Upper lobe of right lung (tissue), 1 donor: ENCODE data around the gene GPS1. TPM values are rescaled to one million over a fixed set of nuclear protein-coding genes. Genes with fewer than 3 reads are reported as not detected.

Experiments
- ATAC-seq: fragments of 200-7000 bp; cut with Tn5 transposase; one replicate; pipeline ENCODE4 v1.9.1; 2020; ENCODE audit warnings: mild to moderate bottlenecking, moderate library complexity
- DNase-seq: peaks from one replicate; pipeline ENCODE4 v3.0.0-alpha.2; 2020
- H3K27ac ChIP-seq: fragments of 200-600 bp; one replicate; pipeline ENCODE4 v1.8.0; 2022
- H3K27me3 ChIP-seq: fragments of 200-600 bp; one replicate; pipeline ENCODE4 v1.8.0; 2022; ENCODE audit warnings: mild to moderate bottlenecking
- H3K36me3 ChIP-seq: fragments of 200-600 bp; one replicate; pipeline ENCODE4 v1.8.0; 2022
- H3K4me1 ChIP-seq: fragments of 200-600 bp; one replicate; pipeline ENCODE4 v1.8.0; 2022
- H3K4me3 ChIP-seq: fragments of 200-600 bp; one replicate; pipeline ENCODE4 v1.8.0; 2022; ENCODE audit warnings: mild to moderate bottlenecking
- H3K9me3 ChIP-seq: fragments of 200-600 bp; one replicate; pipeline ENCODE4 v1.8.0; 2022
- CTCF ChIP-seq: fragments of 200-600 bp; IDR thresholded peaks from one replicate; pipeline ENCODE4 v1.8.0; 2022; ENCODE audit warnings: antibody characterized with exemption
- intact Hi-C: fragments of 100-400 bp; cut with DNase I; formaldehyde crosslinking; loops from one replicate; pipeline ENCODE4 v1.11.0; 2022
- total RNA-seq: library from RNA; stranded (reverse); fragmentation: NEBNext Ultra II Directional; extraction: Animal tissue kit (Norgen Biotek cat#: 25700); gene quantifications from one replicate; pipeline ENCODE4 v1.2.1, GENCODE V29; 2021
- donor health status: DM: no; HTN: yes; CAD: no; lungs with severe emphysema.

The GPS1 gene
- total RNA-seq, 1 donor from 2014 or later: 78.0 TPM

DNA sequence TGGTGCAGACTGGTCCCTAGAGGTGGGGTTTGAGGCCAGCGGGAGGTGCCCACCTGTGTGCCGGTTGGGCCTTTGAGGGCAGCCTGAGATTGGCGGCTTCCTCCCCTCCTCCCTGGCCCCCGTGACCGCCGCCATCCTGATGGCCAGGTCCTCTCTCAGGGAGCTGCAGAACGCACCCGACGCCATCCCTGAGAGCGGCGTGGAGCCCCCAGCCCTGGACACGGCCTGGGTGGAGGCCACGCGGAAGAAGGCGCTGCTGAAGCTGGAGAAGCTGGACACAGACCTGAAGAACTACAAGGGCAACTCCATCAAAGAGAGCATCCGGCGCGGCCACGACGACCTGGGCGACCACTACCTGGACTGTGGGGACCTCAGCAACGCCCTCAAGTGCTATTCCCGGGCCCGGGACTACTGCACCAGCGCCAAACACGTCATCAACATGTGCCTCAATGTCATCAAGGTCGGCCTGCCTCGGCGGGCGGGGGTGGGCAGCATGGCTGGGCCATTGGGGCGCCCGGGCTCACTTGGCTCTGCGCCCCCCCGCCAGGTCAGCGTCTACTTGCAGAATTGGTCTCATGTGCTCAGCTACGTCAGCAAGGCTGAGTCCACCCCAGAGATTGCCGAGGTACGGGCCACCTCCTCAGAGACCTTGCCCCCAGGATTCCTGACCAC is 2.8 kb downstream of the GPS1 start:
- H3K27me3 ChIP-seq: no peaks in the 10 kb centered on the region
- H3K4me1 ChIP-seq: peaks cover 20% of the 10 kb centered on the region
- no peaks in the 10 kb centered on the region for H3K9me3 ChIP-seq
- peaks cover 47% of the 10 kb centered on the region for H3K36me3 ChIP-seq
- intact Hi-C loops: no loop called here
- ATAC-seq (no peak), DNase-seq (no peak)
- no peak overlapping the region for H3K4me3 ChIP-seq
- TF ChIP-seq CTCF: no peak
- H3K27ac ChIP-seq: no peak overlapping the region

GRCh38 chr17:82055023-82055964 is 3.6 kb downstream of the GPS1 start:
- Histone ChIP-seq H3K4me3 (no peak overlapping the region), H3K9me3 (no peaks in the 10 kb centered on the region), H3K4me1 (peaks cover 16% of the 10 kb centered on the region), H3K27me3 (no peaks in the 10 kb centered on the region), H3K36me3 (peaks cover 51% of the 10 kb centered on the region), H3K27ac (no peak overlapping the region)
- DNase-seq: no peak
- intact Hi-C loops: no loop called here
- no peak for TF ChIP-seq CTCF
- ATAC-seq: no peak

DNA sequence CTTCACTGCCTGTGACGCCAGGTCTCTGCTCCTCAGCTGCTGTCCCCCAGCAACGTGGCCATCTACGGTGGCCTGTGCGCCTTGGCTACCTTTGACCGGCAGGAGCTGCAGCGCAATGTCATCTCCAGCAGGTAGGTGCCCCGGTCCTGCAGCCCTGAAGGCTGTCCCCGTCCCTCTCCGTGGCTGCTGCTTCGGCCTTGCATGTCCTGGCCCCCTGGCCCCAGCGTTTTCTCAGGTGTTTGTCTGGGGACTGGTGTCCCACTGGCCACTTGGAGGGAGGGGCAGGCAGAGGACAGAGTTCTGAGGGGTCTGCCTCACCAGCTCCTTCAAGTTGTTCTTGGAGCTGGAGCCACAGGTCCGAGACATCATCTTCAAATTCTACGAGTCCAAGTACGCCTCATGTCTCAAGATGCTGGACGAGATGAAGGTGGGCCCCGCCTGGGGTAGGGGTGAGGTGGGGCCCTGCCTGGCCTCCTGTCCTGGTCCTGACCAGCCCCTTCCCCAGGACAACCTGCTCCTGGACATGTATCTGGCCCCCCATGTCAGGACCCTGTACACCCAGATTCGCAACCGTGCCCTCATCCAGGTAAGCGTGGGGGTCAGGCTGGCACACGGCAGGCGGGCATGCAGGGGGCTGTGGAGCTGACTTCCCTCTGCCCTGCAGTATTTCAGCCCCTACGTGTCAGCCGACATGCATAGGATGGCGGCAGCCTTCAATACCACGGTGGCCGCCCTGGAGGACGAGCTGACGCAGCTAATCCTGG is 4.4 kb downstream of the GPS1 start:
- TF ChIP-seq CTCF: no peak
- no peak overlapping the region for H3K27ac ChIP-seq
- H3K4me3 ChIP-seq: no peak overlapping the region
- peaks cover 60% of the 10 kb centered on the region for H3K36me3 ChIP-seq
- ATAC-seq (no peak), DNase-seq (no peak)
- H3K4me1 ChIP-seq: peaks cover 10% of the 10 kb centered on the region
- intact Hi-C loops: no loop called here
- H3K27me3 ChIP-seq: no peaks in the 10 kb centered on the region
- H3K9me3 ChIP-seq: no peaks in the 10 kb centered on the region

- intact Hi-C loops: no loop called here
- H3K9me3 ChIP-seq: no peaks in the 10 kb centered on the region
- DNase-seq (no peak), ATAC-seq (no peak)
- peaks cover 10% of the 10 kb centered on the region for H3K4me1 ChIP-seq
- TF ChIP-seq CTCF: no peak
- H3K27ac ChIP-seq: no peak overlapping the region
- H3K4me3 ChIP-seq: no peak overlapping the region
- no peaks in the 10 kb centered on the region for H3K27me3 ChIP-seq
- peaks cover 65% of the 10 kb centered on the region for H3K36me3 ChIP-seq
Measured at GRCh38 chr17:82056729-82057621, 5.3 kb downstream of the GPS1 start.
